Left forelimb (tissue), 1 donor: ENCODE data around the gene URI1.

Experiments
- DNase-seq: peaks from one replicate; pipeline ENCODE4 v3.0.0-alpha.2; 2018; ENCODE audit warnings: low spot score

Gene URI1

DNA sequence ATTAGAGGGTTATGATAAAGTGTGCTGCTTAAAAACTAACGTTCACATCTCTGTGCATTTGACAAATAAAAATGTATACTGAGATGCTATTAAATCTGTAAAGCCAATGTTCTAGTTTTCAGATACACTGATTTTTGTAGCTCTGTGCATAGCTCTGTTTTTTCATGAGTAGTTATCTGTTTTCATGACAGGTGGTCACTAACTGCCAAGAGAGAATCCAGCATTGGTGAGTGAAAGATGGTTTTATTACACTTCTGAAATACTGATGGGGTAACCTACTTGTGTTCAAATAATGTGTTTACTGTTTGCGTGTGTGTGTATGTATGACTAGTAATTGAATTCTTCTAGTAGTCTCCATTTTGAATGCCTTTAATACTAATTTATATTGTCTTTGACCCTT, 29.0 kb downstream of the URI1 start:
- no peak for DNase-seq

DNA sequence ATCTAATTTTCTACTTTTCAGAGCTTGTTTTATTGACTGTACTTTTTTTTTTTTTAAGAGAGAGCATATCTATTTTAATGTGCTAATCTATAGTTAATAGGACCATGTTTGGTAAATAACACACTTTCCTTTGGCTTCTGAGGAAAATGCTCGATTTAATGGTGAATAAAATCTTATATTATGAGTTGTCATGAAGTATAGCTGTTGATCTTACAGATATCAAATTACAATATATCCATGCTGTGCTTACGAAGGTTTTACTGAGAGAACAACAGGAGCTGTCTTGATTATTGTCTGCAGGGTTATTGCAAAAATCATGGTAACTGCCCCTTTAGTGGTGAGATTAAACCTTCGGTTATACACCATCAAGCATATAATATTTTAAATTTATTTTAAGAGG, 29.6 kb downstream of the URI1 start:
- no peak for DNase-seq

DNA sequence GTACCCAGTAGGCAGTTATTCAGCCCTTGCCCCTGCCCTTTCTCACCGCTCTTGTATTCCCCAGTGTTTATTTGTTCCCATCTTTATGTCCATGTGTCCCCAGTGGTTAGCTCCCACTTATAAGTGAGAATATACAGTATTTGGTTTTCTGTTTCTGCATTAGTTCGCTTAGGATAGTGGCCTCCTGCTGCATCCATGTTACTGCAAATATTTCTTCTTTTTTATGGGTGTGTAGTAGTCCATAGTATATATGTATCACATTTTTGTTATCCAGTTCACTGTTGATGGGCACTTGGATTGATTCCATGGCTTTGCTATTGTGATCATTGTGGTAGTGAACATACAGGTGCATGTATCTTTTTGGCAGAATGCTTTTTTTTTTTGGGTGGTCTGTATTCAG, 32.7 kb downstream of the URI1 start:
- DNase-seq: no peak

DNA sequence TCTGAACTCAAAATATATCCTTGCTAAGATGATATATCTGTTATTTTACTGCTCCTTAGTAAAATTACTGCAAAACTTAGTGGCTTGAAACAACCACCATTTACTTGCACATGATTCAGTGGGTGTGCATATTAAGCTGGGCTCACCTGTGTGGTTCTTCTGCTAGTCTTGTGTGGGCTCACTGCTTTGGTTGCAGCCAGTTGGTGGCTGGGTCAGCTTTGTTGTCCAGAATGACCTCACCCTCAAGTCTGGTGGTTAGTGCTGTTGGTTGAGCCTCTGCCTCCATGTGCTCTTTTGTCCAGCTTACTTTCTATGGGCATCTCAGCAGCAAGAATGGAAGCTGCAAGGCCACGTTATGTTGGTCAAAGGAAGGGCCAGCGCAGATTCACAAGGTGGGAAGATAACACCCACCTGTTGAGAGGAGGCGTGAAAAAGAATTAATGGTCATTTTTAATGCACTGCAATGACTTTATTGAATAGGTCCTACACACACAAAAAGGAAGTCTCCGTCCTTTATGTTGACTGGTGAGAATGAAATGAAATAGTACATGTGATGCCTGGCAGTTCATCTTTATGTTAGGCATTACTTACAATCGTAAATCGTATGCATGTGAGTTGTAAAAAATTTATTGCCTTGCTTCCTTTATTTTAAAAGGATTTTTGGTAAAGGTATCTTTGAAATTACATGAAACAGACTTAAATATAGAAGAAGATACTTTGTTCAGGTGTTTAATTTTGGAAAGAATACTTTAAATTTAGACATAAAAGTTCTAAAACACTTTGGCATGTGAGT, 34.3 kb downstream of the URI1 start:
- no peak for DNase-seq

DNA sequence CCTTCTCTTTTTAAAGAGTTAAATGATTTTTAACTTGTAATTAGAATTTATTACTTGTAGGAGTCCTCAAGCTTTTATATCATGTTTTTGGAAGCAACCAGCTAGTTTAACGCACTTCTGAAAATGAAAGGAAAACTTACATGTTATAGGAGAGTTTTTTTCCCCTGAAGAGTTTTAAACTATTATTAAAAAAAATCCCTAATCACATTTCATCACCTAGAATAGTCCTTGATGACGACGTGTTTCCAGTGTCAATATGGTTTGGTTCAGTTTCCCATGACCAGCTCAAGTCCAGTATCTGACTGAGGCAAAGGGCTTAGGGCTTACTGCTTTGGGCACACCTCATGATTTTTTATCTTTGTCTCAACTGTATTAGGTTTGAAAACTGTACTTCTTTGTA, 36.0 kb downstream of the URI1 start:
- DNase-seq: no peak

DNA sequence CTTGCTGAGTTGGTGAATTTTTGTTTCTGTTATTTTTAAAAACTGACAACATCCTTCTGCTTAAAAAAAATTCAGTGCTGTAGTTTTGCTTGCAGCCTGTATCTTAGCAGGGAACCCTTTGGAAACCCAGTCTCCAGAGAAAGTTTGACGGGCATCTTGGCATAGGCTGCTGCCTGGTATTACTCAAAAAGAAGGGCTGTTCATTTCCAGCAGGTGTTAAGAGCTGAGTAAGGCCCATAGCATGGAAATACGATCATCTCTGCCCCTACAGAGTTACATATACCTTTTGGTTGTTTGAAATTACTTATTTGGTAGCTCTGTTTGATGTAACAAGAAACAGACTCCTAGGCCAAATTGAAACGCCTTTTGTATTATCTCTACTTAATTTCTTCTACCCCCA, 41.5 kb downstream of the URI1 start:
- DNase-seq: no peak

DNA sequence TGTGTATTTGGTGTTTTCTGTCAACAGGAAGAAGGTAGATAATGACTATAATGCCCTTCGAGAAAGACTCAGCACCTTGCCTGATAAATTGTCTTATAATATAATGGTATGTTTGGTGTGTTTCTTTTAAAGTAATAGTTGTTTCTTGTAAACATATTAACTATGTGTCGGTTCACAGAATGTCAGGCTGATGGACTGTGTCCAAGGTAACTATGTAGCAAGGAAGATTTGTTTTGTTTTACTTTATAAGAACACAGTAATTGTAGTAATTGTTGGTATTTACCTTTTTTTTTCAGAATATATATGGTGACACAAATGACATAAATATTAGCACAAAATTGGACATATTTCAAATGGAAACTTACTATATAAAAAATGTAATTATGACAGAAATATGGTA, 43.2 kb downstream of the URI1 start:
- no peak for DNase-seq

DNA sequence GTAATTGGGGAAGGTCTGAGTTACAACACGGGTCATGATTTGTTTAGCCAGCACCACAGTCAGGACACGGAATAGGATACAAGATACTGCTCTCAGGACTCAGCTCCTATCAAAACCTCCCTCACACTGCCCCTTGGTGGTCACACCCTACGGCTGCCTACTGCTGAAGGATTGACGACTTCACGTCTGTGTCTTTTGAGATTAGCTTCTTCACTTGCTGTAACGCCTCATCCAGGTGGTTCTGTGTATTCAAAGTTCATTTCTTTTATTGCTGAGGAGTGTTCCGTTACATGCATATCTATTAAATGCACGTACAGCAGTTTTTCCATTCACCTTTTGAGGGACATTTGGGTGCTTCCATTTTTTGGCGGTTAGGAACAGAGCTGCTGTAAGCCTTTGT, 46.3 kb downstream of the URI1 start:
- no peak for DNase-seq

DNA sequence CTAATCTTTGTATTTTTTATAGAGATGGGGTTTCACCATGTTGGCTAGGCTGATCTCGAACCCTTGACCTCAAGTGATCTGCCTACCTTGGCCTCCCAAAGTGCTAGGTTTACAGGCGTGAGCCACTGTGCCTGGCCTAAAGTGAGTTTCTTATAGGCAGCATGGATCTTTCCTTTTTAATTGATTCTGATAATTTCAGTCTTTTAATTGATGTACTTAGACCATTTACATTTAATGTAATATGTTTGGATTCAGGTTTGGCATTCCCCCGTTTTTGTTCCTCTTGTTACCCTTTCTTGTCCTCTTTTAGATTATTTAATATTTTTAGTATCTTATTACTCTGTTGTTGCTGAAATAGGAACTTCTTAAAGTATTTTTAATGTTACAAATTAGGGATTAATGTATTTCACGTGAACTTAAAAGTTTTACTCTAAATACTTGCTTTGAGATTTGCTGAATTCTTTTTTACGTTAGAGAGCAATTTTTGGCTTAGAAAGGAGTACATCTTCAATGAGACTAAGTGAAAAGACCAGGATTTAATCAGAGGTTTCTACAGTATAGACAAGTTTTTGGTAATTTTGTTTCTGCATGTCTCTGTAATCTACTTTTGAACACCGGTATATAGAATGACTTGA, 50.3 kb downstream of the URI1 start:
- no peak for DNase-seq

DNA sequence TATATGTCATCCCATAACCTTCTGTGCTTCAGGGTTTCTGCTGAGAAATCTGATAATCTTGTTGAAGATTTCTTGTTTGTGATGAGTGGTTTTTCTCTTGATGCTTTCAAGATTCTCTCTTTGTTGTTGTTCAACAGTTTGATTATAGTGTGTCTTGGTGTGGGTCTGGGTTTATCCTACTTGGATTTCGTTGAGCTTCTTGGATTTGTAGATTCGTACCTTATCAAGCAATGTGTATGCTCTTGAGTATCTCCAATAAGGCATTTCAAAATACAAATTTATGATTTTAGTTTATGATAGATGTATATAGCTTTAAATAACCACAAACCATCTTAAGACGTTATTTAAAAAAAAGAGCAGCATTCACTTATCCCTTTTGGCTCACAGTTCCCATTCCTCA, 57.5 kb downstream of the URI1 start:
- no peak for DNase-seq

DNA sequence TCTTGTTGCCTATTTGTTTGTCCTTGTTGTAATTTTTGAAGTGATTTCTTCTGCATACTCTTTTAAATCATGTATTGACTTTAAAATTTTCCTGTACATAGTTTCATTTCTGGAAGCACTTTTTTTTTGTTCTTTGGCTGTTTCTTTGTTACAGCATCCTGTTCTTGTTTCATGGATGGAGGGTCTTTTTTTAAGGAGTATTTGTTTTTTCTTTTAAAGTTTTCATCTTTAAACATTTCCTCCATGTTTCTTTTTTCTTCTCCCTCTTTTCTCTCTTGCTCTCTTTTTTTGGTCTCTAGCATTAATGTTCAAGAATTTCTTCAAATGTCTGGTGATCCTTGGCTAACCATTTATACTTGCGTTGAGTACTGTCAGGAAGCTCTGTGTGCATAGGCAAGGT, 58.8 kb downstream of the URI1 start:
- DNase-seq: no peak

DNA sequence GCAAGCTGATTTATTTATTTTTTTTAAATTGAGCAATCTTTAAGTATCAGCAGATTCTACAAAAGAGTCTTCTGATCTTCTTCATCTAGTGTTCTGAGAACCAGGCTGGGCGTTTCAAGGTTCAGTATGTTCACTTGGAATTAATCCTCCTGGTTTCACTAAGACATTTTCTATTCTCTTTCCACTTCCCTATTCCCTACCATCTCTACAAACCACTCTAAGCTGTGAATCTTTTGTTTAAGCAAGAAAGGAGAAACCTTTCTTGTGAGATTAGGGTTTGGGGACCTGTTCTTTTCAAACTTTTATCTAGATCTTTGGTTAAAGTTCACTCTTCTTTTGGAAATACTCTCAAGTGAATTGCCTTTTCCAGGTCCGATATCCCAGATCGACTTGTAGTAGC, 59.3 kb downstream of the URI1 start:
- no peak for DNase-seq

DNA sequence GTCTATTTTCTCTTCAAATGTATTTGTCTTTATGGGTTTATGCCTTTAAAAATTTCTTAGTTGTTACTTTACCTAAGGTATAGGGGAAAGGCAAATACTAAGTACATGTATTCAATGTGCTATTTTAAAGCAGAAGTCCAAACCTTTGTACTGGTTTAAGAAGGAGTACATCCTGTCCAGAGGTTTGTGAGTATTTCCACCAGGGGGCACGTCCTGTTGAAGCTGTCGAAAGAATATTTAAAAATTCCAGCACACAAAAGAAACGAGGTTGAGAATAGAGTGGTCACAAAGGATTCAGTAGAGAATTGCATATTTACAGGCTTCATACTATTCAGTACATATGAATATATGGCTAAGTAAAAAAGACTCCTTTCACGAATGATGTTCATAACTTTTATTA, 59.8 kb downstream of the URI1 start:
- DNase-seq: no peak

DNA sequence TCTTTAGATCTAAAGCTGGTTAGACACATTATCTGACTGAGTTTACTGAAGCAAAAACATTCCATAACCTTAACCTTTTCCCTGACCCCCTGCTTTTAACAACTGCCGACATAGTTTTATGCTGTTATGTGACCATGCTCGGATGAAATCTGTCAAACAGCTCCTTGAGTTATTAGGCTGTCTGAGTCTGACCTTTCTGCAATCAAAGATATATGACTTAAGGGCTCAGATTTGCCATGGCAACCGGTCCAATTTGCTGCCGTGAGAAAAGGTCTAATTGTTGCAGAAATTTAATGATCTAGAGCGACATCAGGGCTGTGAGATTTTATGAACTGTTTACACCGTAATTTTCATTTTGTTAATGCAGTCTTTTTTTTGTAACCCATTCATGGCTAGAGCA, 61.8 kb downstream of the URI1 start:
- no peak for DNase-seq

DNA sequence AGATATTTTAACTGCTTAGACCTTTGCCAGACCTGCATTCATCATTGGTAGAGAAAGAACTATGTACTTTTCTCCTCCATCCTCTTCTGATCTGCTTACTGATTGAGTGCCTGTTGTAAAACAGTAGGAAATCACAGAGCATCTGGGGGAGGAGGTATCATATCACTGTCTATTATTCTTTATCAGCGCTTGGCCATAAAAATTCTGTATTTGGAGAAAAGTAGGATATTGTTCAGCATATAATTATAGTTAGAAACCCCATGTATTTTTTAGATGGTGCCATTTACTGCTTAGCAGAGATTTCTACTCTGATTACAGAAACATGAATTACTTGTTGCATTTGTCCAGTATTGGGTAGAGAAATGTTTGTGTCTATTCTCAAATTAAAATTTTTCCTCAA, 62.4 kb downstream of the URI1 start:
- no peak for DNase-seq

DNA sequence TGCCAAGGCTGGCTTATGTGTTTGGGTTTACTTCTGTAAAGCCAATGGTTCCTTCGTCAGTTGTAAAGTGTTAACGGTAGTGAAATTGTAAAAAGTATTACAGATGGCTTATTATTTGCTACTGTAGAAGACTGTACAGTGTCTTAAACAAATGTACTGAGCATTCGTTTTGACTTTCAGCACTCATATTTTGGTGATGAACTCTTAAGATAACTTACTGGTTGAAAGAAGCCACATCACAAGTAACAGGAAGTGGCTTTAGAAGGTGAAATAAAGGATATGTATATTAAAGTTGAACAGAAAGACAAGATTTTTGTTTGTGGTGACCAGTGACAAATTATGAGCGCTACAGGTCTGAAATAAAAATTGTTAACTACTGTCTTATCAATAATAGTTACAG, 64.2 kb downstream of the URI1 start:
- DNase-seq: no peak

DNA sequence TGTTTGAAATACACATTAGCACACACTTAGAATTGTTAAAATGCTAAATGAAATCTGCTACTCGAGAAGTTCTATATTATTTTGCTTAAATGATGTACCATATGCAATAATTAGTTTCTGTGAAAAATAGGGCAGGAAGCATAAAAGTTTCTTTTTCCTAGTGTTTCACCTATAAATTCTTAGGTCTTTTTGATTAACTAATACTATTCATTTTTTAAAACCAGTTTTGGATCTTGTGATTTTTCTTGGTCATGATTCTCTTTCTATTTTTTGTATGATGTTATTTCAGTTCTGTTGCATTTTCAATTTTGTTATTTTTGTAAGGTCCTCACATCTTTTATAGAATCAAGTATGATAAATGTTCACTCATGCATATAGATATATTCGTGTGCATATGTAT, 66.1 kb downstream of the URI1 start:
- DNase-seq: no peak

DNA sequence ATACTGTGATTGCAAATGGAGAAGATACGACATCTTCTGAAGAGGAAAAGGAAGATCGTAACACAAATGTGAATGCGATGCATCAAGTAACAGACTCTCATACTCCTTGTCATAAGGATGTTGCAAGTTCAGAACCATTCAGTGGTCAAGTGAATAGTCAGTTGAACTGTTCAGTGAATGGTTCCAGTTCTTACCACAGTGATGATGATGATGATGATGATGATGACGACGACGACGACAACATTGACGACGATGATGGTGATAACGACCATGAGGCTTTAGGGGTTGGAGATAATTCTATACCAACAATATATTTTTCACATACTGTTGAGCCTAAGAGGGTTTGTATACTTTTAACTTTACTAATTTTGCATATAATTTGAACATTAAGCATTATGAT, 67.0 kb downstream of the URI1 start:
- no peak for DNase-seq

DNA sequence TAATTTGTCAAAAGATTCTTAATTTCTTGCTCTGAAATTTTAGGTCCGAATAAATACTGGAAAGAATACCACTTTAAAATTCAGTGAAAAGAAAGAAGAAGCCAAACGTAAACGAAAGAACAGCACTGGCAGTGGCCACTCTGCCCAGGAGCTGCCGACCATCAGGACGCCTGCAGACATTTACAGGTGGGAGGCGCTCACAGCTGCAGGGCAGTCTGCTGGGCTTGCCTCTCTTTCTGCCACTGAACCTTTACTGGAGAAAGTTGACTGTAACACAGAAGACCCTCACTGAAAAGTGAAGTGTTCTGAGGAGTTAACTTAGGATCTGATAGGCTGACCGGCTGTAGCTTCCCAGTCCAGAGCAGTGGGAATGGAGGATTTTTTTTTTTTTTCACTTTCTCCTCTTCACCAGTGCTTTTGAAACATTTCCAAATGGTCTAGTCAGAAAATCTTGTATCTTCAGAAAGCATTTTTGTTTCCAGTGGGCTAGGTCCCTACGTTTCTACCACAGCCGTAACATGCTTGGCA, 69.1 kb downstream of the URI1 start:
- no peak for DNase-seq

DNA sequence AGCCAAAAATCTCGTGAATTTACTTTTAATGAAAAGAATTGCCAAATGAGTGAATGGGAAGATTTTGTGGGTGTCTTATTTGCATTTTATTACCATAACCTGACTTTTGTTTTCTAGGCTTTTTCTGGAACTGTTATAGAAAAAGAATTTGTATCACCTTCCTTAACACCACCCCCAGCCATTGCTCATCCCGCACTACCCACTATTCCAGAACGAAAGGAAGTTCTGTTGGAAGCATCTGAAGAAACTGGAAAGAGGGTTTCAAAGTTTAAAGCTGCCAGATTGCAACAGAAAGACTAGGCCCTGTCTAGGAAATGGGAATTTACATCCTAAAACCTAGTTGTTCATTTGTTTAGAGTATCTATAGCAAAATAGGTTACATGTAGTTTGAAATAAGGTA, 72.7 kb downstream of the URI1 start:
- DNase-seq: no peak

DNA sequence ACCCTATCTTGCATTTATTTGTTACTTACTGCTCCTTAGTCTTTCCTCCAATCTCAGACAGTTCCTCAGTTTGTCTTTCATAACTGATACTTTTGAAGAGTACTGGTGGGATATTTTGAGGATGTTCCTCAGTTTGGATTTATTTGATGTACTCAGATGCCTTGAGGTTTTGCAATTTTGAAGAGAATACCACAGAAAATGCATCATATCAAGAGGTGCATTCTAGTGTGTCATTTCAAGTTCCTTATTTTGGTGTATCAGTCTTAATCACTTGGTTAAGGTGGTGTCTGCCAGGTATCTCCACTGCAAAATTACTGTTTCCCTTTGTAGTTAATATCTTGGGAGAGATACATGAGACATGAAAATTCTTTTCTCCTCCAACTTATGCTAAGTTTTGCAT, 75.1 kb downstream of the URI1 start:
- no peak for DNase-seq

DNA sequence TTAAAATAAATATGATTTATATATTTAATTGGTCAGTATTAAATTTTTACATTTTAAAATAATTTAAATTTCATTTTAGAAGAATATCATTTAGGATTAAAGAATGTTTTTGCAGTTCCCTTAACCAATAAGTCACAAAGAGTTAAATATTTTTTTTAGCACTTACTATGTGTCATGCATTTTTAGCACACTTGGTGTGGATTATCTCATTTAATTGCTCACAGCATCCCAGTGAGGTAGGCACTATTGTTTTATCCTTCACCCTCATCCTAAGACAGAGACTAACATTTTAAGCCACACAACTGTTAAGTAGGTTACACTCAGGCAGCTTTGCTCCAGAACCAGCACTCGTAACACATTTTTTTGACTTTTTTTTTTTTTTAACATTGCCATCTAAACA, 78.2 kb downstream of the URI1 start:
- DNase-seq: no peak

DNA sequence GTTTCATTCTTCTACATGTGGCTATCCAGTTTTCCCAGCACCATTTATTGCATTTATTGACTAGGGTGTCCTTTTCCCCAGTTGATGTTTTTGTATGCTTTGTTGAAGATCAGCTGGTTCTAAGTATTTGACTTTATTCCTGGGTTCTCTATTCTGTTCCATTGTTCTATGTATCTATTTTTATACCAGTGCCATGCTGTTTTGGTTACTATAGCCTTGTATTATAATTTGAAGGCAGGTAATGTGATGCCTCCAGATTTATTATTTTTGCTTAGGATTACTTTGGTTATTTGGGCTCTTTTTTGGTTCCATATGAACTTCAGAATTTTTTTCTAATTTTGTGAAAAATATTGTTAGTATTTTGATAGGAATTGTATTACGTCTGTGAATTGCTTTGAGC, 80.6 kb downstream of the URI1 start:
- DNase-seq: no peak

DNA sequence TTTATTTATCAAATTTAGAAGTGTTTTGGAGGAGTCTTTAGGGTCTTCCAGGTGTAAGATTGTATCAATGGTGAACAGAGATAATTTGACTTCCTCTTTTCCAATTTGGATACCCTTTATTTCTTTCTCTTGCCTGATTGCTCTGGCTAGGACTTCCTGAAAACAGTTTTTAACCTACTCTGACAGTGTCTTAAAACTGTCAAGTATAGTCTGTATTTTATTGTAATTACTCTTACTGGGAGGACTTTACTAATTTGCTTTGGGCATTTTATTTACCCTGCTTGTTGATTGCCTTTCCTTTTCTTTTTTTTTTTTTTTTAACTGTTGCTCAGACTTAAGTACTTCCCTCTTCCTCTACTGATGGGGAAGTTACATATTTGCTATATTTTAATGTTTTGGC, 81.3 kb downstream of the URI1 start:
- no peak for DNase-seq
